K562 (cell line): ENCODE measurements around the gene YAF2. TPM values are rescaled to one million over a fixed set of nuclear protein-coding genes. Genes with fewer than 3 reads are reported as not detected.
A peak's percentile ranks its signal among the peaks of the same experiment; 100 is the strongest.

Source experiments
- BCLAF1 ChIP-seq, 2 experiments: fragments of 450-650 bp in 1 of 2; IDR thresholded peaks; 2 replicates each; pipeline ENCODE4 v1.6.1; 2011 to 2017; ENCODE audit warnings: low read depth in 2 of 2, antibody characterized with exemption in 1 of 2, borderline replicate concordance in 1 of 2, low read length in 1 of 2, mild to moderate bottlenecking in 1 of 2, mixed read lengths in 1 of 2; ENCODE audit not compliant: control insufficient read depth in 1 of 2
- CBX8 ChIP-seq: fragments of 200-600 bp; sonication (generic); IDR thresholded peaks from 2 replicates; pipeline ENCODE4 v1.6.1; 2012; ENCODE audit warnings: borderline replicate concordance, mixed run types, low read depth, mild to moderate bottlenecking, moderate library complexity, mixed read lengths, low read length, control low read depth, inconsistent platforms; ENCODE audit not compliant: poor library complexity, severe bottlenecking; ENCODE audit errors: extremely low read depth
- EWSR1 ChIP-seq: fragments of 450-650 bp; IDR thresholded peaks from 2 replicates; pipeline ENCODE4 v1.6.1; 2018; ENCODE audit warnings: borderline replicate concordance, mild to moderate bottlenecking, low read depth, moderate library complexity; ENCODE audit not compliant: partially characterized antibody
- GTF2E2 ChIP-seq: fragments of 200-800 bp; sonication (Bioruptor generic); IDR thresholded peaks from 2 replicates; pipeline ENCODE4 v1.6.1; 2016; ENCODE audit warnings: missing genetic modification characterization, missing compliant biosample characterization
- SLC30A9 ChIP-seq: fragments of 250-450 bp; sonication (Bioruptor Pico); IDR thresholded peaks from 2 replicates; pipeline ENCODE4 v1.8.0; 2022; ENCODE audit warnings: mild to moderate bottlenecking, moderate library complexity
- ZKSCAN3 ChIP-seq: fragments of 250-450 bp; sonication (Bioruptor Pico); IDR thresholded peaks from 2 replicates; pipeline ENCODE4 v1.4.0; 2020
- ZNF217 ChIP-seq: sonication (generic); formaldehyde crosslinking; IDR thresholded peaks from 2 replicates; pipeline ENCODE4 v1.8.0; 2022; ENCODE audit warnings: mild to moderate bottlenecking, missing genetic modification reagents
- ZNF76 ChIP-seq: fragments of 250-450 bp; sonication (Bioruptor Pico); IDR thresholded peaks from 2 replicates; pipeline ENCODE4 v1.4.0; 2020; ENCODE audit warnings: mild to moderate bottlenecking, moderate library complexity, borderline replicate concordance
- ZNF778 ChIP-seq: fragments of 450-650 bp; formaldehyde crosslinking; IDR thresholded peaks from 2 replicates; pipeline ENCODE4 v1.4.0; 2020; ENCODE audit warnings: mild to moderate bottlenecking, moderate library complexity
- polyA plus RNA-seq, 8 experiments: library from polyadenylated mRNA; depleted of rRNA in 4 of 8; stranded (reverse) in 5 of 8; unstranded in 3 of 8; fragments of >200 nt; fragmentation: Nextera tagmentation in 2 of 8; fragmentation: Illumina TruSeq in 1 of 8; extraction: Ambion mirVana in 2 of 8; extraction: Trizol in 1 of 8; gene quantifications; 2 replicates each; pipeline versions ENCODE4 v1.2.1 to v1.2.3, GENCODE V29; 2011 to 2014; ENCODE audit warnings: inconsistent platforms in 1 of 8, missing spikeins in 1 of 8
- total RNA-seq, 7 experiments: library from RNA; depleted of rRNA in 6 of 7; stranded (reverse); fragments of >200 nt in 6 of 7; fragmentation: Illumina TruSeq in 2 of 7; extraction: Trizol in 2 of 7; gene quantifications; 2 replicates each; pipeline versions ENCODE4 v1.2.1 to v1.2.3, GENCODE V29; 2011 to 2021; ENCODE audit warnings: low replicate concordance in 1 of 7
- TF ChIP-seq, protein P1 (sequence below), 2 experiments: fragments of 150-350 bp in 1 of 2; IDR thresholded peaks; 2 replicates each; pipeline ENCODE4 v1.6.1; 2012 to 2016; ENCODE audit warnings: low read depth in 2 of 2, low read length in 2 of 2, mild to moderate bottlenecking in 1 of 2, moderate library complexity in 1 of 2
- TF ChIP-seq, protein P2 (sequence below): fragments of 250-450 bp; sonication (Bioruptor Pico); IDR thresholded peaks from 2 replicates; pipeline ENCODE4 v1.8.0; 2022; ENCODE audit warnings: inconsistent platforms, mild to moderate bottlenecking, moderate library complexity, borderline replicate concordance
- TF ChIP-seq, protein P3 (sequence below): fragments of 250-450 bp; sonication (Bioruptor Pico); IDR thresholded peaks from 2 replicates; pipeline ENCODE4 v1.9.0; 2021; ENCODE audit warnings: mild to moderate bottlenecking, inconsistent platforms
- TF ChIP-seq, protein P4 (sequence below): sonication (generic); formaldehyde crosslinking; IDR thresholded peaks from 2 replicates; pipeline ENCODE4 v1.8.0; 2022; ENCODE audit warnings: missing genetic modification reagents, mild to moderate bottlenecking, moderate library complexity, borderline replicate concordance
- TF ChIP-seq, protein P5 (sequence below): sonication (generic); formaldehyde crosslinking; IDR thresholded peaks from 2 replicates; pipeline ENCODE4 v1.8.0; 2022; ENCODE audit warnings: missing genetic modification reagents, mild to moderate bottlenecking, borderline replicate concordance

Gene YAF2
- total and polyA plus RNA-seq, 9 of the 15 experiments (the other 6 are each of a cell fraction or from before 2014, with no cell fraction given), result 10.6 to 26.4 (median 21.3) TPM

GRCh38 chr12:42145197-42145549 is 92.9 kb downstream of the YAF2 start (continued):
- TF ChIP-seq SLC30A9 (CRISPR knock-in tag), result no peak
- TF ChIP-seq CBX8, result no peak
- TF ChIP-seq ZKSCAN3 (CRISPR knock-in tag), result no peak
- no peak for TF ChIP-seq ZNF217
- TF ChIP-seq, protein P1, sequence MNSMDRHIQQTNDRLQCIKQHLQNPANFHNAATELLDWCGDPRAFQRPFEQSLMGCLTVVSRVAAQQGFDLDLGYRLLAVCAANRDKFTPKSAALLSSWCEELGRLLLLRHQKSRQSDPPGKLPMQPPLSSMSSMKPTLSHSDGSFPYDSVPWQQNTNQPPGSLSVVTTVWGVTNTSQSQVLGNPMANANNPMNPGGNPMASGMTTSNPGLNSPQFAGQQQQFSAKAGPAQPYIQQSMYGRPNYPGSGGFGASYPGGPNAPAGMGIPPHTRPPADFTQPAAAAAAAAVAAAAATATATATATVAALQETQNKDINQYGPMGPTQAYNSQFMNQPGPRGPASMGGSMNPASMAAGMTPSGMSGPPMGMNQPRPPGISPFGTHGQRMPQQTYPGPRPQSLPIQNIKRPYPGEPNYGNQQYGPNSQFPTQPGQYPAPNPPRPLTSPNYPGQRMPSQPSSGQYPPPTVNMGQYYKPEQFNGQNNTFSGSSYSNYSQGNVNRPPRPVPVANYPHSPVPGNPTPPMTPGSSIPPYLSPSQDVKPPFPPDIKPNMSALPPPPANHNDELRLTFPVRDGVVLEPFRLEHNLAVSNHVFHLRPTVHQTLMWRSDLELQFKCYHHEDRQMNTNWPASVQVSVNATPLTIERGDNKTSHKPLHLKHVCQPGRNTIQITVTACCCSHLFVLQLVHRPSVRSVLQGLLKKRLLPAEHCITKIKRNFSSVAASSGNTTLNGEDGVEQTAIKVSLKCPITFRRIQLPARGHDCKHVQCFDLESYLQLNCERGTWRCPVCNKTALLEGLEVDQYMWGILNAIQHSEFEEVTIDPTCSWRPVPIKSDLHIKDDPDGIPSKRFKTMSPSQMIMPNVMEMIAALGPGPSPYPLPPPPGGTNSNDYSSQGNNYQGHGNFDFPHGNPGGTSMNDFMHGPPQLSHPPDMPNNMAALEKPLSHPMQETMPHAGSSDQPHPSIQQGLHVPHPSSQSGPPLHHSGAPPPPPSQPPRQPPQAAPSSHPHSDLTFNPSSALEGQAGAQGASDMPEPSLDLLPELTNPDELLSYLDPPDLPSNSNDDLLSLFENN (IDR thresholded peaks at IDR 0.05; ENCODE audit: low read depth in 2 of 2, low read length in 2 of 2), result 0 out of 4 replicates have a peak, but pooled peaks of 1 of the 2 experiments have one; percentile 7
- no peak for TF ChIP-seq ZNF778
- TF ChIP-seq, protein P2, sequence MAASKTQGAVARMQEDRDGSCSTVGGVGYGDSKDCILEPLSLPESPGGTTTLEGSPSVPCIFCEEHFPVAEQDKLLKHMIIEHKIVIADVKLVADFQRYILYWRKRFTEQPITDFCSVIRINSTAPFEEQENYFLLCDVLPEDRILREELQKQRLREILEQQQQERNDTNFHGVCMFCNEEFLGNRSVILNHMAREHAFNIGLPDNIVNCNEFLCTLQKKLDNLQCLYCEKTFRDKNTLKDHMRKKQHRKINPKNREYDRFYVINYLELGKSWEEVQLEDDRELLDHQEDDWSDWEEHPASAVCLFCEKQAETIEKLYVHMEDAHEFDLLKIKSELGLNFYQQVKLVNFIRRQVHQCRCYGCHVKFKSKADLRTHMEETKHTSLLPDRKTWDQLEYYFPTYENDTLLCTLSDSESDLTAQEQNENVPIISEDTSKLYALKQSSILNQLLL (CRISPR knock-in tag), result no peak
- no peak for TF ChIP-seq EWSR1
- TF ChIP-seq, protein P3, sequence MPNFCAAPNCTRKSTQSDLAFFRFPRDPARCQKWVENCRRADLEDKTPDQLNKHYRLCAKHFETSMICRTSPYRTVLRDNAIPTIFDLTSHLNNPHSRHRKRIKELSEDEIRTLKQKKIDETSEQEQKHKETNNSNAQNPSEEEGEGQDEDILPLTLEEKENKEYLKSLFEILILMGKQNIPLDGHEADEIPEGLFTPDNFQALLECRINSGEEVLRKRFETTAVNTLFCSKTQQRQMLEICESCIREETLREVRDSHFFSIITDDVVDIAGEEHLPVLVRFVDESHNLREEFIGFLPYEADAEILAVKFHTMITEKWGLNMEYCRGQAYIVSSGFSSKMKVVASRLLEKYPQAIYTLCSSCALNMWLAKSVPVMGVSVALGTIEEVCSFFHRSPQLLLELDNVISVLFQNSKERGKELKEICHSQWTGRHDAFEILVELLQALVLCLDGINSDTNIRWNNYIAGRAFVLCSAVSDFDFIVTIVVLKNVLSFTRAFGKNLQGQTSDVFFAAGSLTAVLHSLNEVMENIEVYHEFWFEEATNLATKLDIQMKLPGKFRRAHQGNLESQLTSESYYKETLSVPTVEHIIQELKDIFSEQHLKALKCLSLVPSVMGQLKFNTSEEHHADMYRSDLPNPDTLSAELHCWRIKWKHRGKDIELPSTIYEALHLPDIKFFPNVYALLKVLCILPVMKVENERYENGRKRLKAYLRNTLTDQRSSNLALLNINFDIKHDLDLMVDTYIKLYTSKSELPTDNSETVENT (CRISPR knock-in tag), result no peak
- TF ChIP-seq, protein P4, sequence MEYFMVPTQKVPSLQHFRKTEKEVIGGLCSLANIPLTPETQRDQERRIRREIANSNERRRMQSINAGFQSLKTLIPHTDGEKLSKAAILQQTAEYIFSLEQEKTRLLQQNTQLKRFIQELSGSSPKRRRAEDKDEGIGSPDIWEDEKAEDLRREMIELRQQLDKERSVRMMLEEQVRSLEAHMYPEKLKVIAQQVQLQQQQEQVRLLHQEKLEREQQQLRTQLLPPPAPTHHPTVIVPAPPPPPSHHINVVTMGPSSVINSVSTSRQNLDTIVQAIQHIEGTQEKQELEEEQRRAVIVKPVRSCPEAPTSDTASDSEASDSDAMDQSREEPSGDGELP (CRISPR knock-in tag), result no peak
- TF ChIP-seq BCLAF1 (IDR thresholded peaks at IDR 0.05; ENCODE audit: borderline replicate concordance in 1 of 2, control insufficient read depth in 1 of 2, low read depth in 2 of 2, low read length in 1 of 2), result no peak
- TF ChIP-seq, protein P5, sequence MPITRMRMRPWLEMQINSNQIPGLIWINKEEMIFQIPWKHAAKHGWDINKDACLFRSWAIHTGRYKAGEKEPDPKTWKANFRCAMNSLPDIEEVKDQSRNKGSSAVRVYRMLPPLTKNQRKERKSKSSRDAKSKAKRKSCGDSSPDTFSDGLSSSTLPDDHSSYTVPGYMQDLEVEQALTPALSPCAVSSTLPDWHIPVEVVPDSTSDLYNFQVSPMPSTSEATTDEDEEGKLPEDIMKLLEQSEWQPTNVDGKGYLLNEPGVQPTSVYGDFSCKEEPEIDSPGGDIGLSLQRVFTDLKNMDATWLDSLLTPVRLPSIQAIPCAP, result 0 out of 2 replicates have a peak, but pooled peaks have one; percentile 17
- no peak for TF ChIP-seq GTF2E2 (tag)
- TF ChIP-seq ZNF76 (CRISPR knock-in tag), result no peak
